ENCODE measurements around the gene NLGN3. TPM values are rescaled to one million over a fixed set of nuclear protein-coding genes. Genes with fewer than 3 reads are reported as not detected.

Gene NLGN3
- total and polyA plus RNA-seq, 2 donors (not counting 1 experiment from before 2014, with no cell fraction given) = 0.81 to 1.3 TPM

DNA sequence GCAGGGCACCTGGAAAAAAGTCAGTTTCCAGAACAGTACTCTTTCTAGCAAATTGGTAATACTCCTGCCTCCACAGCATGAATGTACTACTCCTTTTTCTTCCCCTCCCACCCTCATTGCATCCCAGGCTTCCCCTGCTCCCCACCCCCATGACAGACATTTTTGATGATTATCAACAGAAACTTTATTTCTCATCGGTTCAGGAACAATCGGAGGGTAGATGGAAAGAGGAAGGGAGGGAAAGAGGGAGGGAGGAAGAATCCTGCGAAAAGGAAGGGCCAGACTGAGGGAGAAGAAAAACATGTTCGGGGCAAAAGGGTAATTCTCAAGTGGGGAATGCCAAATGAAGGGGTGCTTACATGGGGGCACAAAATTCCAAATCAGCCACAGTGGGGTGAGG, 37.4 kb upstream of the NLGN3 start:
- ChIA-PET CTCF (interaction anchor here (0.5 kb wide), 1 partner anchor 136 kb away, joined by 3 read pairs; no protein-coding TSS in a partner anchor), POLR2A (interaction anchor here (0.7 kb wide), 1 partner anchor 317 kb away, joined by 5 read pairs; no protein-coding TSS in a partner anchor)
- Histone ChIP-seq H3K27ac (ENCODE audit: low read length in 2 of 2) (peak overlapping the region in 1 of 2 donors; percentile 98), H3K4me1 (ENCODE audit: control insufficient read depth in 2 of 2, insufficient read depth in 2 of 2, low read length in 2 of 2) (peaks cover 71 to 85% of the 10 kb centered on the region in 2 donors), H3K9me3 (ENCODE audit: control extremely low read depth in 1 of 3, control insufficient read depth in 2 of 3, insufficient read depth in 1 of 3, low read length in 2 of 3) (no peaks in the 10 kb centered on the region), H3K9ac (ENCODE audit: low read length) (no peak overlapping the region), H3K4me3 (ENCODE audit: control extremely low read depth in 1 of 5, extremely low read depth in 1 of 5, insufficient read depth in 1 of 5, low read depth in 2 of 5, low read length in 4 of 5) (no peak overlapping the region), H2AFZ (ENCODE audit: insufficient read depth, low read depth, low read length, poor library complexity, severe bottlenecking) (no peak overlapping the region), H4K20me1 (ENCODE audit: control insufficient read depth, insufficient read depth, low read length, poor library complexity, severe bottlenecking) (no peaks in the 10 kb centered on the region), H3K79me2 (ENCODE audit: control insufficient read depth, insufficient read depth, low read length) (peaks cover 33% of the 10 kb centered on the region), H3K27me3 (replicated peaks in 1 of 4; ENCODE audit: control extremely low read depth in 1 of 4, control insufficient read depth in 3 of 4, insufficient read depth in 4 of 4, low read length in 3 of 4) (no peaks in the 10 kb centered on the region), H3K4me2 (replicated peaks; ENCODE audit: low read depth, low read length, poor library complexity, severe bottlenecking) (peak overlapping the region; percentile 85), H3K36me3 (replicated peaks in 1 of 2; ENCODE audit: control extremely low read depth in 1 of 2, control insufficient read depth in 1 of 2, extremely low read depth in 1 of 2, insufficient read depth in 2 of 2, low read length in 1 of 2) (peaks cover 0 to 33% of the 10 kb centered on the region in 2 experiments)
- H3K9me3 Mint-ChIP-seq (ENCODE audit: insufficient read depth) = no peaks in the 10 kb centered on the region
- TF ChIP-seq, protein P1, sequence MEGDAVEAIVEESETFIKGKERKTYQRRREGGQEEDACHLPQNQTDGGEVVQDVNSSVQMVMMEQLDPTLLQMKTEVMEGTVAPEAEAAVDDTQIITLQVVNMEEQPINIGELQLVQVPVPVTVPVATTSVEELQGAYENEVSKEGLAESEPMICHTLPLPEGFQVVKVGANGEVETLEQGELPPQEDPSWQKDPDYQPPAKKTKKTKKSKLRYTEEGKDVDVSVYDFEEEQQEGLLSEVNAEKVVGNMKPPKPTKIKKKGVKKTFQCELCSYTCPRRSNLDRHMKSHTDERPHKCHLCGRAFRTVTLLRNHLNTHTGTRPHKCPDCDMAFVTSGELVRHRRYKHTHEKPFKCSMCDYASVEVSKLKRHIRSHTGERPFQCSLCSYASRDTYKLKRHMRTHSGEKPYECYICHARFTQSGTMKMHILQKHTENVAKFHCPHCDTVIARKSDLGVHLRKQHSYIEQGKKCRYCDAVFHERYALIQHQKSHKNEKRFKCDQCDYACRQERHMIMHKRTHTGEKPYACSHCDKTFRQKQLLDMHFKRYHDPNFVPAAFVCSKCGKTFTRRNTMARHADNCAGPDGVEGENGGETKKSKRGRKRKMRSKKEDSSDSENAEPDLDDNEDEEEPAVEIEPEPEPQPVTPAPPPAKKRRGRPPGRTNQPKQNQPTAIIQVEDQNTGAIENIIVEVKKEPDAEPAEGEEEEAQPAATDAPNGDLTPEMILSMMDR (IDR thresholded peaks at IDR 0.05) = no peak
- TF ChIP-seq EZH2 (IDR thresholded peaks at IDR 0.05; ENCODE audit: borderline replicate concordance, insufficient read depth, low read depth, low read length, poor library complexity, severe bottlenecking) = no peak
- no peak for DNase-seq
- no peaks in the 10 kb centered on the region for H3K27me3 Mint-ChIP-seq
- no peak for ATAC-seq (ENCODE audit: low read depth)
- H3K27ac Mint-ChIP-seq = peak overlapping the region; percentile 37
- peaks cover 83% of the 10 kb centered on the region for H3K4me1 Mint-ChIP-seq
- 71% methylated on average over 2 of the region's 4 CpGs for WGBS (ENCODE audit: insufficient coverage)
- intact Hi-C loops (cut with micrococcal nuclease) = no loop called here
- peak overlapping the region; percentile 10 for H3K4me3 Mint-ChIP-seq

DNA sequence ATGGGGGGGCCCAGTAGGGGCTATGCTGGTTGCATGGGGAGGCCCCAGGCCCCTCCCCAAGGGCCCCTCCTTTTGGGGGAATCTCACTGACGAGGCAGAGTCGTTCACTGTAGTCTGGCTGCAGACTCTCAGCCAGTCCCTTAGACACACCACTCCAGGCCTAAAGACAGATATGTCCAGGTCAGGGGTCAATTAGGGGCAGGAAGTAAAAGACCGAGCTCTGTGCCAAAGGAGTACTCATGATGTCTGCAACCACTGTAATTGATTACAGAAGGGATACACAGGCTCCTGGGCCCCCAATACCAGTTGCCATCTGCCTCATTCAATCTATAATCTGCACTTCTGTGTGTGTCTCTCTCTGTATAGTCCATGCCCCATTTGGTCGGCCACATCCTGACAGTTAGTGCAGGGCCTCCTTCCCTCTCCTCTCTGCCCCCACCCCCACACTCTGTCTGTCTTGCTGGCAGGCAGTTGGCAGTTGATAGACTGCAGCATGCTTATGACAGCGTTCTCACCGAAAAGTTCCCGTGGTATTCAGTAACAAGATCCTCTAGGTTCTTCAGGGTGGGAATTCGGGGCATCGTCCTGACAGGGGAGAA, 36.8 kb upstream of the NLGN3 start:
- Histone ChIP-seq H3K79me2 (ENCODE audit: control insufficient read depth, insufficient read depth, low read length) (peaks cover 39% of the 10 kb centered on the region), H2AFZ (ENCODE audit: insufficient read depth, low read depth, low read length, poor library complexity, severe bottlenecking) (no peak overlapping the region), H3K36me3 (replicated peaks in 1 of 2; ENCODE audit: control extremely low read depth in 1 of 2, control insufficient read depth in 1 of 2, extremely low read depth in 1 of 2, insufficient read depth in 2 of 2, low read length in 1 of 2) (peaks cover 0 to 33% of the 10 kb centered on the region in 2 experiments), H3K9ac (ENCODE audit: low read length) (peak overlapping the region; percentile 43), H3K4me3 (ENCODE audit: control extremely low read depth in 1 of 5, extremely low read depth in 1 of 5, insufficient read depth in 1 of 5, low read depth in 2 of 5, low read length in 4 of 5) (peak overlapping the region in 3 of 5 experiments; percentile 18 to 82 (median 26)), H3K4me1 (ENCODE audit: control insufficient read depth in 2 of 2, insufficient read depth in 2 of 2, low read length in 2 of 2) (peaks cover 75 to 88% of the 10 kb centered on the region in 2 donors), H4K20me1 (ENCODE audit: control insufficient read depth, insufficient read depth, low read length, poor library complexity, severe bottlenecking) (no peaks in the 10 kb centered on the region), H3K4me2 (replicated peaks; ENCODE audit: low read depth, low read length, poor library complexity, severe bottlenecking) (peak overlapping the region; percentile 85), H3K27ac (ENCODE audit: low read length in 2 of 2) (peak overlapping the region in 1 of 2 donors; percentile 98), H3K27me3 (replicated peaks in 1 of 4; ENCODE audit: control extremely low read depth in 1 of 4, control insufficient read depth in 3 of 4, insufficient read depth in 4 of 4, low read length in 3 of 4) (no peaks in the 10 kb centered on the region), H3K9me3 (ENCODE audit: control extremely low read depth in 1 of 3, control insufficient read depth in 2 of 3, insufficient read depth in 1 of 3, low read length in 2 of 3) (no peaks in the 10 kb centered on the region)
- no peak for DNase-seq
- no peak for TF ChIP-seq EZH2 (IDR thresholded peaks at IDR 0.05; ENCODE audit: borderline replicate concordance, insufficient read depth, low read depth, low read length, poor library complexity, severe bottlenecking)
- TF ChIP-seq, protein P1 (IDR thresholded peaks at IDR 0.05) = no peak
- Mint-ChIP-seq H3K27ac (peak overlapping the region; percentile 99), H3K9me3 (ENCODE audit: insufficient read depth) (no peaks in the 10 kb centered on the region), H3K4me3 (peak overlapping the region; percentile 98), H3K4me1 (peaks cover 86% of the 10 kb centered on the region), H3K27me3 (no peaks in the 10 kb centered on the region)
- no CpG with 5 or more reads among the region's 9 CpGs for WGBS (ENCODE audit: insufficient coverage)
- intact Hi-C loops (cut with micrococcal nuclease) = no loop called here
- POLR2A ChIA-PET = no interaction called here
- CTCF ChIA-PET = interaction anchor here (0.5 kb wide), 1 partner anchor 135 kb away, joined by 3 read pairs; no protein-coding TSS in a partner anchor
- ATAC-seq (ENCODE audit: low read depth) = no peak
